NT2/D1 (cell line): ENCODE results near the gene GTPBP4.

ENCODE experiments used
- SUZ12 ChIP-seq: IDR thresholded peaks from 2 replicates; pipeline ENCODE4 v1.6.1; 2011; ENCODE audit not compliant: insufficient read length, insufficient read depth; ENCODE audit errors: extremely low read depth
- YY1 ChIP-seq: IDR thresholded peaks from 2 replicates; pipeline ENCODE4 v1.6.1; 2011; ENCODE audit not compliant: insufficient read length, insufficient read depth

DNA sequence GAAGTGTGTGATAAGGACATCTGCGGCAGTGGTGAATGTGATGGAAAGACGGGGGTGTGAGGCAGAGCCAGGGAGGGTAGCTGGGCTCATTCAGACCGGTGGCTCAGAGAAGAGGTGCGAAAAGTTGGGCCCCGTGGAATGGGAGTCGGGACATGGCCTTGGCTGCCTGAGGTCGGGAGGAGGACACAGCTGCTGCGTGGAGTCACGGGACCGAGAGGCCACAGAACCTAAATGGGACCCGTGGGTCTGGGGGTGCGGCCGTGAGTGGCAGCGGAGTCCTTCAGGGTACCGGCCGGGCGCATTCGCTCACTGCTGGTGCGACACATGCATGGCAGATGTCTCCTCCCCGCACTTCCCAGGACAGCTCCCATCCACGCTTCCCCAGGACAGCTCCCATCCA is 33.8 kb upstream of the GTPBP4 start:
- TF ChIP-seq SUZ12 = no peak
- TF ChIP-seq YY1 = no peak
